Osteocyte (in vitro differentiated cells): ENCODE results near the gene MGAT5. TPM values are rescaled to one million over a fixed set of nuclear protein-coding genes. Genes with fewer than 3 reads are reported as not detected.

Experiments
- DNase-seq: peaks from one replicate; pipeline ENCODE4 v3.0.0; 2021; ENCODE audit warnings: mixed read lengths; ENCODE audit not compliant: unreplicated experiment; ENCODE audit errors: extremely low spot score
- H3K27ac Mint-ChIP-seq: one replicate; pipeline ENCODE4 v1.8.0; 2021; ENCODE audit warnings: mild to moderate bottlenecking, mixed read lengths; ENCODE audit not compliant: unreplicated experiment
- H3K27me3 Mint-ChIP-seq: one replicate; pipeline ENCODE4 v1.8.0; 2021; ENCODE audit warnings: mixed read lengths; ENCODE audit not compliant: unreplicated experiment
- H3K36me3 Mint-ChIP-seq: one replicate; pipeline ENCODE4 v1.8.0; 2021; ENCODE audit warnings: mixed read lengths; ENCODE audit not compliant: unreplicated experiment
- H3K4me1 Mint-ChIP-seq: one replicate; pipeline ENCODE4 v1.8.0; 2021; ENCODE audit warnings: mixed read lengths; ENCODE audit not compliant: unreplicated experiment
- H3K4me3 Mint-ChIP-seq: one replicate; pipeline ENCODE4 v1.8.0; 2021; ENCODE audit warnings: mild to moderate bottlenecking, moderate library complexity, mixed read lengths; ENCODE audit not compliant: unreplicated experiment
- H3K9me3 Mint-ChIP-seq: one replicate; pipeline ENCODE4 v1.8.0; 2021; ENCODE audit warnings: mixed read lengths; ENCODE audit not compliant: unreplicated experiment
- CTCF ChIP-seq: fragments of 200-600 bp; sonication (generic); IDR thresholded peaks from 2 replicates; pipeline ENCODE4 v1.5.0; 2021; ENCODE audit warnings: antibody characterized with exemption, mild to moderate bottlenecking, moderate library complexity
- total RNA-seq: library from RNA; stranded (reverse); gene quantifications from 2 replicates; pipeline ENCODE4 v1.2.1, GENCODE V29; 2021

MGAT5 gene
- total RNA-seq, 1 donor from 2014 or later: 22.6 TPM

GRCh38 chr2:134314681-134315368, 61.0 kb downstream of the MGAT5 start:
- DNase-seq: no peak
- H3K27ac Mint-ChIP-seq: no peak overlapping the region
- no peaks in the 10 kb centered on the region for H3K27me3 Mint-ChIP-seq
- H3K36me3 Mint-ChIP-seq: no peaks in the 10 kb centered on the region
- H3K9me3 Mint-ChIP-seq: no peaks in the 10 kb centered on the region
- no peak overlapping the region for H3K4me3 Mint-ChIP-seq
- no peaks in the 10 kb centered on the region for H3K4me1 Mint-ChIP-seq
- no peak for TF ChIP-seq CTCF

GRCh38 chr2:134315471-134315870, 61.6 kb downstream of the MGAT5 start:
- Mint-ChIP-seq H3K27ac (no peak overlapping the region), H3K4me3 (no peak overlapping the region), H3K36me3 (no peaks in the 10 kb centered on the region), H3K4me1 (no peaks in the 10 kb centered on the region), H3K27me3 (no peaks in the 10 kb centered on the region), H3K9me3 (no peaks in the 10 kb centered on the region)
- TF ChIP-seq CTCF: no peak
- no peak for DNase-seq

GRCh38 chr2:134319596-134320254, 65.9 kb downstream of the MGAT5 start:
- H3K4me1 Mint-ChIP-seq: no peaks in the 10 kb centered on the region
- no peak overlapping the region for H3K27ac Mint-ChIP-seq
- H3K9me3 Mint-ChIP-seq: no peaks in the 10 kb centered on the region
- DNase-seq: no peak
- H3K4me3 Mint-ChIP-seq: no peak overlapping the region
- TF ChIP-seq CTCF: no peak
- no peaks in the 10 kb centered on the region for H3K36me3 Mint-ChIP-seq
- no peaks in the 10 kb centered on the region for H3K27me3 Mint-ChIP-seq

GRCh38 chr2:134320930-134321329, 67.1 kb downstream of the MGAT5 start:
- H3K27ac Mint-ChIP-seq: no peak overlapping the region
- no peak for DNase-seq
- H3K4me1 Mint-ChIP-seq: no peaks in the 10 kb centered on the region
- no peaks in the 10 kb centered on the region for H3K27me3 Mint-ChIP-seq
- H3K9me3 Mint-ChIP-seq: no peaks in the 10 kb centered on the region
- TF ChIP-seq CTCF: no peak
- H3K36me3 Mint-ChIP-seq: no peaks in the 10 kb centered on the region
- H3K4me3 Mint-ChIP-seq: no peak overlapping the region

- Mint-ChIP-seq H3K27me3 (no peaks in the 10 kb centered on the region), H3K27ac (no peak overlapping the region), H3K9me3 (no peaks in the 10 kb centered on the region), H3K36me3 (no peaks in the 10 kb centered on the region), H3K4me3 (no peak overlapping the region), H3K4me1 (no peaks in the 10 kb centered on the region)
- no peak for TF ChIP-seq CTCF
- no peak for DNase-seq
Observed at GRCh38 chr2:134323777-134324176, 69.9 kb downstream of the MGAT5 start.
